NCI-H1417 treated with DMSO at 0.1 percent for 48 hours (cell line): ENCODE measurements around the gene COA8.

Source experiments
- DNase-seq: peaks from one replicate; lab custom pipeline; 2025; lab: John Stamatoyannopoulos, UW

COA8 gene

GRCh38 chr14:103623883-103624482, 61.2 kb downstream of the COA8 start:
- no peak for DNase-seq

GRCh38 chr14:103624860-103625259, 62.1 kb downstream of the COA8 start:
- no peak for DNase-seq

- DNase-seq = no peak
Measured at GRCh38 chr14:103625356-103626095, 62.8 kb downstream of the COA8 start.

GRCh38 chr14:103626146-103626850, 63.5 kb downstream of the COA8 start:
- no peak for DNase-seq

- DNase-seq = no peak
Measured at GRCh38 chr14:103627073-103628025, 64.6 kb downstream of the COA8 start.

GRCh38 chr14:103628221-103628683, 65.5 kb downstream of the COA8 start:
- no peak for DNase-seq

GRCh38 chr14:103628684-103629502, 66.1 kb downstream of the COA8 start, which contains the start of gene KLC1:
KLC1 (plus strand) TSS chr14:103629211; CDS start chr14:103654565, 25,354 bp downstream.
- DNase-seq = peak; percentile 12

GRCh38 chr14:103629503-103630121, 66.9 kb downstream of the COA8 start:
- DNase-seq = no peak

GRCh38 chr14:103630364-103631108, 67.8 kb downstream of the COA8 start:
- DNase-seq = no peak

GRCh38 chr14:103633391-103633790, 70.6 kb downstream of the COA8 start:
- no peak for DNase-seq

- no peak for DNase-seq
Measured at GRCh38 chr14:103634156-103634555, 71.4 kb downstream of the COA8 start.

GRCh38 chr14:103638594-103638993, 75.8 kb downstream of the COA8 start:
- no peak for DNase-seq
